Esophagus squamous epithelium (tissue), 5 donors: ENCODE results near the gene FOXO3. TPM values are rescaled to one million over a fixed set of nuclear protein-coding genes. Genes with fewer than 3 reads are reported as not detected.

Source experiments
- DNase-seq: peaks from one replicate; lab custom pipeline; 2025; lab: John Stamatoyannopoulos, UW
- H3K27ac ChIP-seq, 4 donors: fragments of 200-600 bp; sonication (generic); one replicate each; pipeline ENCODE4 v1.5.1; 2016 to 2019; ENCODE audit warnings: mild to moderate bottlenecking in 1 of 4
- H3K27me3 ChIP-seq, 4 donors: fragments of 200-600 bp; sonication (generic); 1 replicate in 3 of 4; 2 replicates in 1 of 4; pipeline versions ENCODE4 v1.5.1 to v1.6.0; 2017 to 2021; ENCODE audit warnings: antibody characterized with exemption in 1 of 4
- H3K36me3 ChIP-seq, 3 donors: fragments of 200-600 bp; sonication (generic); one replicate each; pipeline ENCODE4 v1.5.1; 2016 to 2019
- H3K4me1 ChIP-seq, 3 donors: fragments of 200-600 bp; sonication (generic); one replicate each; pipeline ENCODE4 v1.5.1; 2017 to 2019
- H3K4me3 ChIP-seq, 4 donors: fragments of 200-600 bp; sonication (generic); 1 replicate in 3 of 4; 2 replicates in 1 of 4; pipeline ENCODE4 v1.5.1; 2016 to 2019; ENCODE audit warnings: mild to moderate bottlenecking in 2 of 4, moderate library complexity in 1 of 4
- H3K9me3 ChIP-seq, 3 donors: fragments of 200-600 bp; sonication (generic); one replicate each; pipeline ENCODE4 v1.5.1; 2016 to 2019
- POLR2A ChIP-seq, 4 donors: fragments of 450-650 bp; IDR thresholded peaks; one replicate each; pipeline ENCODE4 v1.6.1; 2017; ENCODE audit warnings: antibody characterized with exemption in 4 of 4, mild to moderate bottlenecking in 4 of 4, moderate library complexity in 3 of 4
- WGBS, 2 donors: methylation state at CpG; one replicate each; pipeline ENCODE4 v1.1.5; 2018; 5-methylcytosine and 5-hydroxymethylcytosine counted together
- intact Hi-C: fragments of 100-400 bp; cut with DNase I; formaldehyde crosslinking; loops from one replicate; pipeline ENCODE4 v1.15.0; 2022
- total RNA-seq, 4 donors: library from RNA; depleted of rRNA; stranded (reverse); fragments of >200 nt; gene quantifications; one replicate each; pipeline ENCODE4 v1.1.0, GENCODE V29; 2016
- TF ChIP-seq, protein P1 (sequence below), 6 experiments: fragments of 450-650 bp in 4 of 6; fragments of 200-600 bp in 2 of 6; sonication (generic) in 2 of 6; IDR thresholded peaks; one replicate each; pipeline ENCODE4 v1.5.1; 2016 to 2019; ENCODE audit warnings: antibody characterized with exemption in 6 of 6, mild to moderate bottlenecking in 4 of 6, moderate library complexity in 4 of 6
- donor health status: DM: yes; HTN: yes; CAD: no.

Gene FOXO3
- total RNA-seq, 4 donors from 2014 or later: 30.3 to 80.7 (median 34.3) TPM

DNA sequence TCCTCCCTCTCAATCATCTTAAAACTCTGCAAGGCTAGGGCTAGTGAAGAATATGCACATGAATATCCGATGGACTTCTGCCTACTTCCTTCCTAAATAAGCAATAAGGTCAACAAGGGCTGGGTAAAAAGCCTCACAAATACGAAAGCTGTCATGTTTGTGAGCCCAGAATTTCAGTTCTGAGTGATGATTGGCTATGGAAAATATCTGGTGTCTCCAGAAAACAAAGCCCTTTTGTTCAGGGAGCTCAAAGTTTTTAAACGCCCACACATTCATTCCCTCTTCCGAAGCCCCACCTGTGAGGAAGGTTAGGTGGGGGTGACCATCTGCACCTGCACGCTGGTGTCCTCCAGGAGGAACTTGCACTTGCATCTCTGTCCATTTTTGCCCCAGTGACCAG lies 160.6 kb downstream of the FOXO3 start:
- no peak for DNase-seq
- 41 to 47% methylated on average over 5 of the region's 5 CpGs for WGBS, 2 donors
- intact Hi-C loops: no loop called here
- TF ChIP-seq, protein P1, sequence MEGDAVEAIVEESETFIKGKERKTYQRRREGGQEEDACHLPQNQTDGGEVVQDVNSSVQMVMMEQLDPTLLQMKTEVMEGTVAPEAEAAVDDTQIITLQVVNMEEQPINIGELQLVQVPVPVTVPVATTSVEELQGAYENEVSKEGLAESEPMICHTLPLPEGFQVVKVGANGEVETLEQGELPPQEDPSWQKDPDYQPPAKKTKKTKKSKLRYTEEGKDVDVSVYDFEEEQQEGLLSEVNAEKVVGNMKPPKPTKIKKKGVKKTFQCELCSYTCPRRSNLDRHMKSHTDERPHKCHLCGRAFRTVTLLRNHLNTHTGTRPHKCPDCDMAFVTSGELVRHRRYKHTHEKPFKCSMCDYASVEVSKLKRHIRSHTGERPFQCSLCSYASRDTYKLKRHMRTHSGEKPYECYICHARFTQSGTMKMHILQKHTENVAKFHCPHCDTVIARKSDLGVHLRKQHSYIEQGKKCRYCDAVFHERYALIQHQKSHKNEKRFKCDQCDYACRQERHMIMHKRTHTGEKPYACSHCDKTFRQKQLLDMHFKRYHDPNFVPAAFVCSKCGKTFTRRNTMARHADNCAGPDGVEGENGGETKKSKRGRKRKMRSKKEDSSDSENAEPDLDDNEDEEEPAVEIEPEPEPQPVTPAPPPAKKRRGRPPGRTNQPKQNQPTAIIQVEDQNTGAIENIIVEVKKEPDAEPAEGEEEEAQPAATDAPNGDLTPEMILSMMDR (IDR thresholded peaks at IDR 0.05): no peak
- no peak for TF ChIP-seq POLR2A (IDR thresholded peaks at IDR 0.05)
- Histone ChIP-seq H3K27ac (no peak overlapping the region), H3K36me3 (no peaks in the 10 kb centered on the region), H3K27me3 (no peaks in the 10 kb centered on the region), H3K9me3 (peaks cover 0 to 9% (median 8%) of the 10 kb centered on the region in 3 donors), H3K4me3 (no peak overlapping the region), H3K4me1 (no peaks in the 10 kb centered on the region)

DNA sequence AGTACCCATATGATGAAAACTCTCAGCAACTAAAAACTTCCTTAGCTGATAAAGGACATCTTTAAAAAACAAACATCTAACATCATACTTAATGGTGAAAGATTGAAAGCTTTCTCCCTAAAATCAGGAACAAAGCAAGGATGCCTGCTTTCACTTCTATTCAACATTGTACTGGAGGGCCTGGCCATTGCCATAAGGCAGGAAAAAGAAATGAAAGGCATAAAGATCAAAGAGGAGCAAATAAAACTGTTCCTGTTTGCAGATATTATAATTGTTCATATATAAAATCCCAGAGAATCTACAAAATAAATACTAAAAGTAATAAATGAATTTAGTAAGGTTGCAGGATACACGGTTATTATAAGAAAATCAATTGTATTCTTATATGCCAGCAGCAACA lies 162.9 kb downstream of the FOXO3 start:
- no peak for DNase-seq
- H3K36me3 ChIP-seq: no peaks in the 10 kb centered on the region
- H3K27ac ChIP-seq: no peak overlapping the region
- intact Hi-C loops: no loop called here
- H3K27me3 ChIP-seq: no peaks in the 10 kb centered on the region
- H3K4me1 ChIP-seq: no peaks in the 10 kb centered on the region
- WGBS, 2 donors: 95 to 97% methylated on average over 1 of the region's 1 CpG
- H3K4me3 ChIP-seq: no peak overlapping the region
- peaks cover 0 to 9% (median 8%) of the 10 kb centered on the region in 3 donors for H3K9me3 ChIP-seq
- no peak for TF ChIP-seq POLR2A (IDR thresholded peaks at IDR 0.05)
- TF ChIP-seq, protein P1 (IDR thresholded peaks at IDR 0.05): no peak

DNA sequence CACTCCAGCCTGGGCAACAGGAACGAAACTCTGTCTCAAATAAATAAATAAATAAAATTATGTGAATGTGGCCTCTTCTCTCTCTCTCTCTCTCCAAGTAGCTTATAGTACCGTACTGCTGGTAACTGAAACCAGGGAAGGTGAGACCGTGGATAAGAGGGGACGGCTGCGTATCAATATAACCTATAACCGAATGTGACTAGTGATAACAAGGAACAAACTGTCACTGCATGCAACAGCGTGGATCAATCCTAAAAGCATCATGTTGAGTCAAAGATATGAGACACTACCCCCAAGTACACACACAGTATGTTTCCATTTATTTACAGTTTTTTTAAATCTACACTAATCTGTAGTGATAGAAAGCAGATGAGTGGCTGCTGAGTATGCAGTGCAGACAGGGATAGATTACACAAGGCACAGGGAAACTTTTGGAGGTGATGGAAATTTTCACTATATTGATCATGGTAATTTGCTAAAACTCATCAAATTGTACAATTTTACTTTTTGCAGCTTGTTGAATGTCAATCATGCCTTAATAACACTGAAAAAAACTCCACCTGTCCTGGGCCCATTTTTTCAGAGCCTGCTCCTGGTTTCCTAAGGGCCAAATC lies 166.1 kb downstream of the FOXO3 start:
- DNase-seq: no peak
- Histone ChIP-seq H3K27ac (no peak overlapping the region), H3K4me3 (no peak overlapping the region), H3K4me1 (peaks cover 0 to 12% (median 0%) of the 10 kb centered on the region in 3 donors), H3K9me3 (peaks cover 0 to 9% (median 8%) of the 10 kb centered on the region in 3 donors), H3K27me3 (no peaks in the 10 kb centered on the region), H3K36me3 (no peaks in the 10 kb centered on the region)
- intact Hi-C loops: no loop called here
- TF ChIP-seq POLR2A (IDR thresholded peaks at IDR 0.05): no peak
- TF ChIP-seq, protein P1 (IDR thresholded peaks at IDR 0.05): no peak
- WGBS, 2 donors: 90 to 96% methylated on average over 7 of the region's 7 CpGs

DNA sequence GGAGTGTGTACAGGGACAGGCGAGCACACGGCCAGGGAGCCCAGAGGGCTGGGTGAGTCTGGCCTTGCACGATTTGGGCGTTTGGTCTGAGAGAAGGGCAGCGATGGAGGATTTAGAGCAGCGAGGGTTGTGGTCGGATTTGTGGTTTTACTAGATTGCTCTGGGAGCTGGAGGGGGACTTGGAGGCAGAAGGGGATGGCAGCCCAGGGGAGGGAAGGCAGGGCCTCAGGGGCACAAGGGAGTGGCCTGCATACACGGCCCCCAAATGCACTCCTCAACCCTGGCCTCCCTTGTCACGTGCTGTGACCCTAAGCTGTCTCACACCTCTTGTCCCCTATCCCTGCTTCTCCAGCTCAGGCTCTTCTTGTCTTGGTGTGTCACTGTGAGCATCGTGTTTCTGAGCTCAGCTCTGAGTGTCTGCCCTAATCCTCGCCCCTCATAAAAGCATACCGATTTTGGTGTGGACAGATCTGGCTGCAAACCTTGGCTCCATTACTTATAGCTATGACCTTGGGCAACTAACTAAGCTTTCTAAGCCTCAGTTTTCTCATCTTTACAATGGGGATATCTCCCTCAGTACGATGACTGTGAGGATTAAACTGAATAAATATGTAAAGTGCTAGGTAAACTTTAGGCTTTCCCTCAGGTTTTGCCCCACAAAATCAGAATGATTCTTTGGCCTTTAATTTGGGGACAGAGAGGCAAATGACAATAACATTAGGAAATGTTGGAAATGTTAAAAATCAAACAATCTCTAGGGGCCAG lies 167.4 kb downstream of the FOXO3 start:
- 72 to 81% methylated on average over 12 to 13 of the region's 13 CpGs for WGBS, 2 donors

More for the DNA sequence above, 167.4 kb downstream of the FOXO3 start:
- intact Hi-C loops: no loop called here
- no peak for DNase-seq
- Histone ChIP-seq H3K27me3 (no peaks in the 10 kb centered on the region), H3K4me3 (no peak overlapping the region), H3K4me1 (peaks cover 0 to 21% (median 0%) of the 10 kb centered on the region in 3 donors), H3K36me3 (no peaks in the 10 kb centered on the region), H3K27ac (no peak overlapping the region), H3K9me3 (peaks cover 0 to 9% (median 8%) of the 10 kb centered on the region in 3 donors)
- TF ChIP-seq POLR2A (IDR thresholded peaks at IDR 0.05): no peak
- TF ChIP-seq, protein P1 (IDR thresholded peaks at IDR 0.05): no peak
